ENCODE results near the gene RAB11A. TPM values are rescaled to one million over a fixed set of nuclear protein-coding genes. Genes with fewer than 3 reads are reported as not detected.

The RAB11A gene
- polyA plus RNA-seq, 2 of the 4 experiments (the other 2 are of a cell fraction) = 316 to 551 TPM

- ATAC-seq (no peak), DNase-seq (ENCODE audit: low read depth in 1 of 2, low spot score in 1 of 2) (no peak), FAIRE-seq (no peak)
- TF ChIP-seq, protein P1, sequence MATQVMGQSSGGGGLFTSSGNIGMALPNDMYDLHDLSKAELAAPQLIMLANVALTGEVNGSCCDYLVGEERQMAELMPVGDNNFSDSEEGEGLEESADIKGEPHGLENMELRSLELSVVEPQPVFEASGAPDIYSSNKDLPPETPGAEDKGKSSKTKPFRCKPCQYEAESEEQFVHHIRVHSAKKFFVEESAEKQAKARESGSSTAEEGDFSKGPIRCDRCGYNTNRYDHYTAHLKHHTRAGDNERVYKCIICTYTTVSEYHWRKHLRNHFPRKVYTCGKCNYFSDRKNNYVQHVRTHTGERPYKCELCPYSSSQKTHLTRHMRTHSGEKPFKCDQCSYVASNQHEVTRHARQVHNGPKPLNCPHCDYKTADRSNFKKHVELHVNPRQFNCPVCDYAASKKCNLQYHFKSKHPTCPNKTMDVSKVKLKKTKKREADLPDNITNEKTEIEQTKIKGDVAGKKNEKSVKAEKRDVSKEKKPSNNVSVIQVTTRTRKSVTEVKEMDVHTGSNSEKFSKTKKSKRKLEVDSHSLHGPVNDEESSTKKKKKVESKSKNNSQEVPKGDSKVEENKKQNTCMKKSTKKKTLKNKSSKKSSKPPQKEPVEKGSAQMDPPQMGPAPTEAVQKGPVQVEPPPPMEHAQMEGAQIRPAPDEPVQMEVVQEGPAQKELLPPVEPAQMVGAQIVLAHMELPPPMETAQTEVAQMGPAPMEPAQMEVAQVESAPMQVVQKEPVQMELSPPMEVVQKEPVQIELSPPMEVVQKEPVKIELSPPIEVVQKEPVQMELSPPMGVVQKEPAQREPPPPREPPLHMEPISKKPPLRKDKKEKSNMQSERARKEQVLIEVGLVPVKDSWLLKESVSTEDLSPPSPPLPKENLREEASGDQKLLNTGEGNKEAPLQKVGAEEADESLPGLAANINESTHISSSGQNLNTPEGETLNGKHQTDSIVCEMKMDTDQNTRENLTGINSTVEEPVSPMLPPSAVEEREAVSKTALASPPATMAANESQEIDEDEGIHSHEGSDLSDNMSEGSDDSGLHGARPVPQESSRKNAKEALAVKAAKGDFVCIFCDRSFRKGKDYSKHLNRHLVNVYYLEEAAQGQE (IDR thresholded peaks at IDR 0.05) = no peak
- TF ChIP-seq ZFP36 (IDR thresholded peaks at IDR 0.05; ENCODE audit: borderline replicate concordance, partially characterized antibody) = no peak
- no peak for TF ChIP-seq POLR2A (IDR thresholded peaks at IDR 0.05; ENCODE audit: low read length)
- TF ChIP-seq RFX5 (IDR thresholded peaks at IDR 0.05) = no peak
- no peak for TF ChIP-seq MAFK (IDR thresholded peaks at IDR 0.05; ENCODE audit: partially characterized antibody)
- TF ChIP-seq CHD2 (IDR thresholded peaks at IDR 0.05; ENCODE audit: low read length, partially characterized antibody) = no peak
- no peak for TF ChIP-seq ZC3H11A (IDR thresholded peaks at IDR 0.05)
- no peak for TF ChIP-seq CBX8 (IDR thresholded peaks at IDR 0.05)
- TF ChIP-seq CBX2 (IDR thresholded peaks at IDR 0.05; ENCODE audit: borderline replicate concordance, low read depth) = no peak
- CTCF ChIA-PET = interaction anchor here (0.7 to 2.1 kb wide), 4 partner anchors 7 to 13 kb away, joined by 3 to 8 read pairs (median 4); no protein-coding TSS in a partner anchor
- H3K9me3 ChIP-seq = no peaks in the 10 kb centered on the region
- no peak overlapping the region for H3K27ac ChIP-seq
- H3K4me1 ChIP-seq = no peaks in the 10 kb centered on the region
- no peak overlapping the region for H3K4me2 ChIP-seq
- H3K4me3 ChIP-seq = no peak overlapping the region
- 79% methylated on average over 7 of the region's 7 CpGs for WGBS (ENCODE audit: missing lambda C conversion rate)
- POLR2A ChIA-PET = no interaction called here
These were observed 53.3 kb downstream of the RAB11A start for GRCh38 chr15:65922621-65923020.

DNA sequence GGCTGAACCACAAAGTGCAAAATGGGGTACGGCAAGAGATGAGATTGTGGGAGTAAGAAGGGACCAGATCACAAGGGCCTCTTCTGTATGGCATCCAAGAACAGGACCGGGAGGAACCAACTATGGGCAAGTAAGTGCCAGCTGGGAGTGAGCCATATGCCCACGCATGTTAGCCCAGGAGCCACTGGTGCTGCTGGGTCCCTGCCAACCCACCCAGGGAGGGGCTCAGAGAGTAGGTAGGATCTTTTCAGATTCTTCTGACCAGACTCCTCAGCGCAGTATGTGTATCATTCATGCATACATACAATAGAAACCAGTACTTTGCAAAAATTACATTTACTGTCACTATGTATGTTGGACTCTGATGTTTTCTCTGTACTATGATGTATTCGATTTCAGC, 54.0 kb downstream of the RAB11A start:
- Histone ChIP-seq H3K27ac (no peak overlapping the region), H3K9me3 (no peaks in the 10 kb centered on the region), H3K4me3 (no peak overlapping the region), H3K4me1 (no peaks in the 10 kb centered on the region), H3K4me2 (no peak overlapping the region)
- ChIA-PET POLR2A (no interaction called here), CTCF (interaction anchor here (0.7 kb wide), 1 partner anchor 12 kb away, joined by 4 read pairs; no protein-coding TSS in a partner anchor)
- DNase-seq (ENCODE audit: low read depth in 1 of 2, low spot score in 1 of 2) (no peak), ATAC-seq (no peak), FAIRE-seq (no peak)
- TF ChIP-seq ZFP36 (IDR thresholded peaks at IDR 0.05; ENCODE audit: borderline replicate concordance, partially characterized antibody) (no peak), ZC3H11A (IDR thresholded peaks at IDR 0.05) (no peak), EP300 (IDR thresholded peaks at IDR 0.05) (no peak), ATOH8 (CRISPR knock-in tag; IDR thresholded peaks at IDR 0.05; ENCODE audit: low read depth) (no peak), RARB (CRISPR knock-in tag; IDR thresholded peaks at IDR 0.05) (no peak), CHD4 (IDR thresholded peaks at IDR 0.05; ENCODE audit: borderline replicate concordance) (no peak), TP53 (CRISPR knock-in tag; IDR thresholded peaks at IDR 0.05) (no peak), POLR2AphosphoS2 (conservative IDR thresholded peaks at IDR 0.05; ENCODE audit: low read length) (no peak), RAD21 (conservative IDR thresholded peaks at IDR 0.05 in 1 of 2, IDR thresholded peaks at IDR 0.05 in 1 of 2) (no peak), HDAC2 (IDR thresholded peaks at IDR 0.05) (no peak), KDM5A (IDR thresholded peaks at IDR 0.05) (no peak), HOXB5 (CRISPR knock-in tag; IDR thresholded peaks at IDR 0.05) (no peak), HOXA7 (CRISPR knock-in tag; IDR thresholded peaks at IDR 0.05) (no peak), CBX8 (IDR thresholded peaks at IDR 0.05) (no peak), BHLHE40 (IDR thresholded peaks at IDR 0.05; ENCODE audit: low read depth, low read length) (no peak)
- TF ChIP-seq, protein P2, sequence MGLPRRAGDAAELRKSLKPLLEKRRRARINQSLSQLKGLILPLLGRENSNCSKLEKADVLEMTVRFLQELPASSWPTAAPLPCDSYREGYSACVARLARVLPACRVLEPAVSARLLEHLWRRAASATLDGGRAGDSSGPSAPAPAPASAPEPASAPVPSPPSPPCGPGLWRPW (IDR thresholded peaks at IDR 0.05) = no peak
- 80% methylated on average over 5 of the region's 5 CpGs for WGBS (ENCODE audit: missing lambda C conversion rate)

All from A549 (cell line).